ENCODE measurements around the gene FUT3. TPM values are rescaled to one million over a fixed set of nuclear protein-coding genes. Genes with fewer than 3 reads are reported as not detected.

FUT3 gene
- total and polyA plus RNA-seq, 2 of the 8 experiments (the other 6 are each of a cell fraction or from before 2014, with no cell fraction given): 0.15 to 0.63 TPM

GRCh38 chr19:5839065-5840017, 11.9 kb downstream of the FUT3 start, which contains the start of gene FUT6 (continued):
- TF ChIP-seq KDM5A (IDR thresholded peaks at IDR 0.05; ENCODE audit: low read length): no peak
- TF ChIP-seq KDM1A (IDR thresholded peaks at IDR 0.05; ENCODE audit: borderline replicate concordance, low read length): no peak
- TF ChIP-seq RAD21 (IDR thresholded peaks at IDR 0.05 in 1 of 2, conservative IDR thresholded peaks at IDR 0.05 in 1 of 2; ENCODE audit: low read depth in 2 of 2, low read length in 2 of 2): no peak
- TF ChIP-seq SIRT6 (IDR thresholded peaks at IDR 0.05; ENCODE audit: low read length): no peak
- no peak for TF ChIP-seq RFX5 (IDR thresholded peaks at IDR 0.05; ENCODE audit: borderline replicate concordance, low read depth, low read length)
- no peak for TF ChIP-seq NANOG (IDR thresholded peaks at IDR 0.05; ENCODE audit: insufficient read depth, low read depth, low read length, poor library complexity, severe bottlenecking)
- TF ChIP-seq HDAC2 (IDR thresholded peaks at IDR 0.05; ENCODE audit: borderline replicate concordance in 1 of 2, low read depth in 2 of 2, low read length in 2 of 2): no peak
- TF ChIP-seq POLR2AphosphoS5 (IDR thresholded peaks at IDR 0.05; ENCODE audit: low read depth, low read length): no peak

All from H1 (cell line).